Uterus (tissue), 4 donors: ENCODE measurements around the gene PLSCR4. TPM values are rescaled to one million over a fixed set of nuclear protein-coding genes. Genes with fewer than 3 reads are reported as not detected.
A peak's percentile ranks its signal among the peaks of the same experiment; 100 is the strongest.

ENCODE experiments used
- DNase-seq, 2 donors: peaks; one replicate each; pipeline ENCODE4 v3.0.0-alpha.2; 2019 to 2020
- H3K27ac ChIP-seq, 2 donors: fragments of 200-600 bp; sonication (generic); 1 replicate in 1 of 2; 2 replicates in 1 of 2; pipeline ENCODE4 v1.5.1; 2016 to 2018
- H3K27me3 ChIP-seq, 2 donors: fragments of 200-600 bp; sonication (generic); one replicate each; pipeline ENCODE4 v1.5.1; 2018 to 2019; ENCODE audit warnings: control low read depth in 1 of 2
- H3K36me3 ChIP-seq, 2 donors: fragments of 200-600 bp; sonication (generic); one replicate each; pipeline ENCODE4 v1.5.1; 2019; ENCODE audit warnings: control low read depth in 1 of 2
- H3K4me1 ChIP-seq, 2 donors: fragments of 200-600 bp; sonication (generic); one replicate each; pipeline ENCODE4 v1.5.1; 2018 to 2019; ENCODE audit warnings: control low read depth in 1 of 2
- H3K4me3 ChIP-seq, 2 donors: fragments of 200-600 bp; sonication (generic); 1 replicate in 1 of 2; 2 replicates in 1 of 2; pipeline ENCODE4 v1.5.1; 2018 to 2019; ENCODE audit warnings: mild to moderate bottlenecking in 1 of 2
- H3K9me3 ChIP-seq, 2 donors: fragments of 200-600 bp; sonication (generic); one replicate each; pipeline ENCODE4 v1.5.1; 2019; ENCODE audit warnings: control low read depth in 1 of 2
- POLR2A ChIP-seq, 2 donors: fragments of 450-650 bp; IDR thresholded peaks; one replicate each; pipeline ENCODE4 v1.6.1; 2016; ENCODE audit warnings: antibody characterized with exemption in 2 of 2, mild to moderate bottlenecking in 1 of 2, moderate library complexity in 1 of 2
- intact Hi-C: fragments of 100-400 bp; cut with DNase I; formaldehyde crosslinking; loops from one replicate; pipeline ENCODE4 v1.15.1; 2023; ENCODE audit warnings: low total_unique reads
- total RNA-seq, 4 donors: library from RNA; depleted of rRNA in 3 of 4; stranded (reverse); fragments of >200 nt in 3 of 4; gene quantifications; one replicate each; pipeline versions ENCODE4 v1.1.0 to v1.2.4, GENCODE V29; 2014 to 2023
- TF ChIP-seq, protein P1 (sequence below), 4 experiments: fragments of 200-600 bp in 2 of 4; fragments of 450-650 bp in 2 of 4; sonication (generic) in 2 of 4; IDR thresholded peaks; one replicate each; pipeline ENCODE4 v1.5.1; 2016 to 2019; ENCODE audit warnings: antibody characterized with exemption in 4 of 4, mild to moderate bottlenecking in 2 of 4, moderate library complexity in 1 of 4
- donor health status: DM: yes; HTN: yes; CAD: no.

PLSCR4 gene
- total RNA-seq, 4 donors from 2014 or later, result 45.9 to 107 (median 67.8) TPM

DNA sequence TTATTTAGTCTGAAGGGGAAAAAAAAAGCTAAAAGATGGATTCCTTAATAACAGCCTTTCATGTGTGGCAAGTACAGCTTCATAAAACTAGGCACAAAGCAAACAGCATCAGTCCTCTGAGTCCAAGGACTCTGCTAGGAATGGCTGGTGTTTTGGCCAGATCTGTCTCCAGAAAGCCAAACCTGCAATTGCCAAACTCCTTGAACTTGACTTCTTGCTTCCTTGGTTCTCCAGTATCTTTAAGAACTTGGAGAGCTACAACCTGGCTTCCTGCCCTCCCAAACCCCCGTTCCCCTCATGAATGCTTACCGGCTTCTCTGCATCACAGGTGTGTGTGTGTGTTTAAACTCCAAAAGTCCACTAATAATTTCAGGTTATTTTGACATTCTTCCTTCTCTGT is 88.3 kb downstream of the PLSCR4 start:
- DNase-seq, result no peak
- no peak for TF ChIP-seq POLR2A (IDR thresholded peaks at IDR 0.05)
- TF ChIP-seq, protein P1, sequence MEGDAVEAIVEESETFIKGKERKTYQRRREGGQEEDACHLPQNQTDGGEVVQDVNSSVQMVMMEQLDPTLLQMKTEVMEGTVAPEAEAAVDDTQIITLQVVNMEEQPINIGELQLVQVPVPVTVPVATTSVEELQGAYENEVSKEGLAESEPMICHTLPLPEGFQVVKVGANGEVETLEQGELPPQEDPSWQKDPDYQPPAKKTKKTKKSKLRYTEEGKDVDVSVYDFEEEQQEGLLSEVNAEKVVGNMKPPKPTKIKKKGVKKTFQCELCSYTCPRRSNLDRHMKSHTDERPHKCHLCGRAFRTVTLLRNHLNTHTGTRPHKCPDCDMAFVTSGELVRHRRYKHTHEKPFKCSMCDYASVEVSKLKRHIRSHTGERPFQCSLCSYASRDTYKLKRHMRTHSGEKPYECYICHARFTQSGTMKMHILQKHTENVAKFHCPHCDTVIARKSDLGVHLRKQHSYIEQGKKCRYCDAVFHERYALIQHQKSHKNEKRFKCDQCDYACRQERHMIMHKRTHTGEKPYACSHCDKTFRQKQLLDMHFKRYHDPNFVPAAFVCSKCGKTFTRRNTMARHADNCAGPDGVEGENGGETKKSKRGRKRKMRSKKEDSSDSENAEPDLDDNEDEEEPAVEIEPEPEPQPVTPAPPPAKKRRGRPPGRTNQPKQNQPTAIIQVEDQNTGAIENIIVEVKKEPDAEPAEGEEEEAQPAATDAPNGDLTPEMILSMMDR (IDR thresholded peaks at IDR 0.05), result no peak

DNA sequence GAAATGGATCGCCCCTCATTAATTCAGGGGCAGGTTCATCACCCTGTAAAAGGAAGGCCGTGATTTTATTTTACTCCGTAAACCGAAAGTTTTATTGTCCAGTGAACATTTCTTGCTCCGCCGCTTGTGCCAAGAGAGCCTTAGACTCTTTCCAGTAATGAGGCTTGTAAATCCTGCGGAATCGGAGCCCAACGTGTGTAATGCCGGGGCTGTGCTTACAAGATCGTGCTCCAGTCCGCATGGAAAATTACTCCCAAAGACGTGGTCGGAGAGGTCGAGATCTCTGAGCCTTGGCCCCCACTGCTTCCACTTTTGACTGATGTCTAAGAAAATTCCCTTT is 89.3 kb downstream of the PLSCR4 start:
- no peaks in the 10 kb centered on the region for H3K27me3 ChIP-seq
- H3K27ac ChIP-seq, result peak overlapping the region; percentile 97
- H3K36me3 ChIP-seq, result no peaks in the 10 kb centered on the region
- peaks cover 0 to 5% of the 10 kb centered on the region in 2 donors for H3K4me1 ChIP-seq
- DNase-seq, result peak; percentile 65 to 74
- no peaks in the 10 kb centered on the region for H3K9me3 ChIP-seq
- intact Hi-C loops, result no loop called here
- no peak for TF ChIP-seq POLR2A (IDR thresholded peaks at IDR 0.05)
- TF ChIP-seq, protein P1 (IDR thresholded peaks at IDR 0.05), result no peak
- peak overlapping the region; percentile 65 to 79 for H3K4me3 ChIP-seq

More for the DNA sequence above, 88.3 kb downstream of the PLSCR4 start:
- Histone ChIP-seq H3K27ac (peak overlapping the region; percentile 97), H3K4me3 (no peak overlapping the region), H3K9me3 (no peaks in the 10 kb centered on the region), H3K36me3 (no peaks in the 10 kb centered on the region), H3K4me1 (peaks cover 0 to 5% of the 10 kb centered on the region in 2 donors), H3K27me3 (no peaks in the 10 kb centered on the region)
- intact Hi-C loops, result no loop called here

DNA sequence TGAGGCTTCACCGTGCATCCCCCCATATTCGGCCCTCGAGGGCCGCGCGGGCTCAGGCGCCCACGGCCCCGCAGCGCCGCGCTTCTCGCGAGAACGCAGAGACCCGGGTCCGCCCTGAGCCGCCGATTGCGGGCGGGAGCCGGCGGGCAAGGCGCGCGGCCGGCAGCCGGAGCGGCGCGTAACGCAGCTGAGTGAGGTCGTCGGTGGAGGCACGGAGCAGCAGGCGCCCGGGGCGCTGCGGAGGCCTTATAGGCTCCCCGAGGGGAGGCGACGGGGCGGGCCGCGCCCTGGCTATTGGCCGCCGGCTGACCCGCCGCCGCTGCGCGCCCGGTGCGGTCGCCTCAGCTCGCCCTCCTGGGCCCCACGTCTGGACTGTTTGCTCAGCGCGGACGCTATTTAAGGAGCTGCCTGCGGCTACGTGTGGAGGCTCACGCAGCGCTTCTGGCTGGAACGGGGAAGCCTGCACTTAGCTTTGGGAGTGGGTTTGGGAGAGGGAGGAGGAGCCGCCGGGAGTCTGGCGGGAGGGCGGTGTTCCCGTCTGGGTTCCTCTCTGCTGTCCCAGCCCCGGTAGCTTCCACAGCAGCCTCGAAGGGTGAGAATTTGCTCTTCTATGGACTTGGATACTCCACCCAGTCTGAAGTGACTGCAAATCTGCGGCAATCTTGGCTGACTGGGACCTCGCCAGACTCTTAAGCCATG is 89.8 kb downstream of the PLSCR4 start, which contains the start of gene PLOD2:
TSS of gene PLOD2 (minus strand) at position 221 of the 699 bp plus-strand sequence. CDS start at position 26, 195 bp downstream.
- H3K27ac ChIP-seq, result peak within 1 kb of the TSS; percentile 97
- DNase-seq, result peak; percentile 77 to 78
- intact Hi-C loops, result no loop called here
- TF ChIP-seq, protein P1 (IDR thresholded peaks at IDR 0.05), result peak in 1 of 4 experiments; percentile 3
- TF ChIP-seq POLR2A (IDR thresholded peaks at IDR 0.05), result peak; percentile 66 to 88
- no peaks in the 10 kb centered on the region for H3K36me3 ChIP-seq
- no peaks in the 10 kb centered on the region for H3K27me3 ChIP-seq
- peak within 1 kb of the TSS; percentile 65 to 79 for H3K4me3 ChIP-seq
- no peaks in the 10 kb centered on the region for H3K9me3 ChIP-seq
- peaks cover 0 to 5% of the 10 kb centered on the region in 2 donors for H3K4me1 ChIP-seq

DNA sequence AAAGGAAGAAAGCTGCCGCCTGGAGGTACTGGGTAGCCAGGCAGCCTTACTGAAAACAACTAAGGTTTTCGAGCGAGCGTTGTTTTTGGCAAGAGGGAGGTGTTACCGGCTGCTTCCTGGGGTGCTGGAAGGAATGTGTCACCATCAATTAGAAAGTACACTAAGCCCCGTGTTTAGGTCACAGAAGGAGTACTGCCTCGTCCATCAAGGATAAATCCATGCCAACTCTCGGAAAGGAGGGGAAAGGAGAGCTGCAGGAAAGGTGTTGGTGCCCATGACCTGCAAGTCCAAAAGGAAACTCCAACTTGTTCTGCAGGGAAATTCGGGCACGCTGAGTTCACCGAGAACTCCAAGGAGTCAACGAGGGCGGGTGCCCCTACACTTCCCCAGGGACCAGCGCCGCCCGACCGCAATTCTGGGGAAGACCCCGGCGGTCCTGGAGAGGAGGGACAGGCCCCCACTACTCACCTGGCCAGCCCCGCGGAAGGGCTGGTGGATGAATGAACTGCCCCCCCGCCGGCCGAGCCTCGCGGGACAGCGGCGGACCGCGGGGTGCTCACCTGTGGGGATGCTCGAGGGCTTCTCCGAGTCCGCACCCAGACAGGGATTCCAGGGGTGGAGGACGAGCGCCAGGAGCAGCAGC is 90.5 kb downstream of the PLSCR4 start:
- peak; percentile 68 to 81 for DNase-seq

More for the DNA sequence above, 90.5 kb downstream of the PLSCR4 start:
- peak in 1 of 2 donors; percentile 3 for TF ChIP-seq POLR2A (IDR thresholded peaks at IDR 0.05)
- TF ChIP-seq, protein P1 (IDR thresholded peaks at IDR 0.05), result peak; percentile 48 to 77 (median 58)
- Histone ChIP-seq H3K9me3 (no peaks in the 10 kb centered on the region), H3K4me1 (peaks cover 0 to 5% of the 10 kb centered on the region in 2 donors), H3K4me3 (peak overlapping the region; percentile 65 to 79), H3K27me3 (no peaks in the 10 kb centered on the region), H3K36me3 (no peaks in the 10 kb centered on the region), H3K27ac (peak overlapping the region; percentile 97)
- intact Hi-C loops, result no loop called here
